PC-9 (cell line): ENCODE data around the gene CSH2. TPM values are rescaled to one million over a fixed set of nuclear protein-coding genes. Genes with fewer than 3 reads are reported as not detected.
"Not testable (repeated sequence)": the region's sequence is repeated elsewhere in the genome, so short reads cannot be mapped to it uniquely, and the experiment has no call there.

Experiments used
- BruUV-seq: library from RNA; stranded (reverse); fragments of 400-500 nt; replicated peaks from 2 replicates; lab custom pipeline; 2021; lab: Mats Ljungman, UMichigan
- CTCF ChIA-PET: fragments of 300-600 bp; sonication (Branson Sonifier 250); formaldehyde crosslinking; loops from one replicate; lab custom pipeline; 2022; ENCODE audit warnings: antibody characterized with exemption; lab: Charles Lee
- POLR2A ChIA-PET: fragments of 300-600 bp; sonication (Branson Sonifier 250); formaldehyde crosslinking; loops from one replicate; lab custom pipeline; 2022; ENCODE audit warnings: antibody characterized with exemption; ENCODE audit not compliant: unreplicated experiment; lab: Charles Lee
- DNase-seq, 2 experiments: peaks; one replicate each; pipeline versions ENCODE4 v3.0.0 to v3.0.0-alpha.2; 2015 to 2022; ENCODE audit warnings: mixed read lengths in 1 of 2
- H2AFZ ChIP-seq: fragments of 200-600 bp; sonication (generic); 2 replicates; pipeline ENCODE4 v1.8.1; 2017; ENCODE audit warnings: antibody characterized with exemption
- H3F3A ChIP-seq: fragments of 200-600 bp; sonication (generic); 2 replicates; pipeline ENCODE4 v1.8.1; 2017; ENCODE audit warnings: antibody characterized with exemption, mild to moderate bottlenecking, low read depth; ENCODE audit not compliant: insufficient read depth
- H3K27ac ChIP-seq: fragments of 200-600 bp; sonication (generic); 2 replicates; pipeline ENCODE4 v1.6.1; 2016; ENCODE audit warnings: mixed run types
- H3K27me3 ChIP-seq: fragments of 200-600 bp; sonication (generic); 2 replicates; pipeline ENCODE4 v1.6.1; 2016; ENCODE audit warnings: low read depth, mixed run types; ENCODE audit not compliant: insufficient read depth
- H3K36me3 ChIP-seq: fragments of 200-600 bp; sonication (generic); 2 replicates; pipeline ENCODE4 v1.6.1; 2016; ENCODE audit warnings: low read depth, mixed run types
- H3K4me1 ChIP-seq: fragments of 200-600 bp; sonication (generic); replicated peaks from 2 replicates; pipeline ENCODE4 v1.6.1; 2016; ENCODE audit warnings: mixed run types; ENCODE audit not compliant: insufficient read depth
- H3K4me2 ChIP-seq: fragments of 200-600 bp; sonication (generic); 2 replicates; pipeline ENCODE4 v1.6.1; 2017; ENCODE audit warnings: mixed run types
- H3K4me3 ChIP-seq: fragments of 200-600 bp; sonication (generic); 2 replicates; pipeline ENCODE4 v1.6.1; 2016; ENCODE audit warnings: mixed run types
- H3K79me2 ChIP-seq: fragments of 200-600 bp; sonication (generic); 2 replicates; pipeline ENCODE4 v1.6.1; 2017; ENCODE audit warnings: low read depth, mixed run types
- H3K9me2 ChIP-seq: fragments of 200-600 bp; sonication (generic); 2 replicates; pipeline ENCODE4 v1.8.1; 2017; ENCODE audit warnings: mild to moderate bottlenecking; ENCODE audit not compliant: insufficient read depth
- H3K9me3 ChIP-seq: fragments of 200-600 bp; sonication (generic); 2 replicates; pipeline ENCODE4 v1.8.1; 2016; ENCODE audit warnings: low read depth; ENCODE audit not compliant: insufficient read depth
- H4K20me1 ChIP-seq: fragments of 200-600 bp; sonication (generic); 2 replicates; pipeline ENCODE4 v1.8.1; 2017; ENCODE audit not compliant: insufficient read depth
- EZH2 ChIP-seq: fragments of 200-600 bp; sonication (generic); IDR thresholded peaks from 2 replicates; pipeline ENCODE4 v1.8.0; 2017; ENCODE audit warnings: antibody characterized with exemption, low read depth
- intact Hi-C: fragments of 100-400 bp; cut with micrococcal nuclease; formaldehyde crosslinking; loops from one replicate; pipeline ENCODE4 v1.10.0; 2022; ENCODE audit not compliant: unreplicated experiment
- total RNA-seq: library from RNA; stranded (reverse); gene quantifications from 2 replicates; pipeline ENCODE4 v1.2.3, GENCODE V29; 2021
- TF ChIP-seq, protein P1 (sequence below): fragments of 200-600 bp; sonication (generic); conservative IDR thresholded peaks from 2 replicates; pipeline ENCODE4 v1.6.1; 2017; ENCODE audit warnings: mixed run types, antibody characterized with exemption, mild to moderate bottlenecking, moderate library complexity

The CSH2 gene
- total RNA-seq, 1 experiment from 2014 or later: not detected

DNA sequence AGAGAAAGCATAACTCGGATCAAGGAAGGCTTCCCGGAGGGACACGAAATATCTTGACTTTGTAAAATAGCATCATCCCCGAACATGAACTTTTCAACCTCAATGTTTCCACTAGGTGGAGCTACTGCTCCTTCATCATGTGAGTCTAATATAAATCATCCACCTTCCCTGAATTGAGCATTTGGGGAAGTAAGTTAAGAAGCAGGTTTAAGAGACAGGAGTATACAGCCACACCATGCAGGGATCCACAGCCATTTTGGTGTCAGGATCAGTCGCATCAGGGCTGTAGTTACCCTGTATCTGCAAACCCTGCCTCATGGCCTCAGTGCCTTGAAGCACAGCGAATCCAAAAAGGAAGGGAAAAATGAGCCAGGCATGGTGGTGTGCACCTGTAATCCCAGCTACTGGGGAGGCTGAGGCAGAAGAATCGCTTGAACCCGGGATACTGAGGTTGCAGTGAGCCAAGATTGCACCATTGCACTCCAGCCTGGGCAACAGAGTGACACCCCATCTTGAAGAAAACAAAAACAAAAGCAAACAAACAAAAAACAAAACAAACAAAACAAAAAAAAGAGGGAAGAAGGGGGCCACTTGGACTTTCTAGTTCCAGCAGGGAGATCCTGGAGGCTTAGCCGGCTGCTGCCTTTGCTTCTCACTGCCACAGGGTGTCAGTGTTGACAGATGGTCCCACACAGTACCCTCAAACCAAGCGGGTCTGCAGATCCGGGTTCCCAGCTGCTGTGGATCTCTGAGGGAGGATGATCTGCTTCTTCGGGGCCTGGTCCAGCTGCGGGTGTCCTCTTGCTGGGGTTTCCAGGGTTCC is 15.8 kb upstream of the CSH2 start:
- DNase-seq: peak in 1 of 2 experiments; percentile 22

GRCh38 chr17:63885119-63885518 is 11.6 kb upstream of the CSH2 start:
- H2AFZ ChIP-seq, intact Hi-C loops, H3F3A ChIP-seq, H3K36me3 ChIP-seq, BruUV-seq, DNase-seq, H3K4me3 ChIP-seq, POLR2A ChIA-PET, H3K4me2 ChIP-seq, H3K27ac ChIP-seq, H3K9me2 ChIP-seq, H3K79me2 ChIP-seq, H3K27me3 ChIP-seq, H3K4me1 ChIP-seq, H3K9me3 ChIP-seq, H4K20me1 ChIP-seq, CTCF ChIA-PET: not testable (repeated sequence)

More for the DNA sequence above, 15.8 kb upstream of the CSH2 start:
- H2AFZ ChIP-seq, BruUV-seq, H3K79me2 ChIP-seq, H3K4me1 ChIP-seq, H3K4me3 ChIP-seq, H3K9me2 ChIP-seq, intact Hi-C loops, H3K9me3 ChIP-seq, H3K36me3 ChIP-seq, H4K20me1 ChIP-seq, H3K27ac ChIP-seq, H3K27me3 ChIP-seq, H3K4me2 ChIP-seq, H3F3A ChIP-seq: not testable (repeated sequence)
- CTCF ChIA-PET: interaction anchor here (0.6 to 1.9 kb wide), 3 partner anchors 13 to 131 kb away, joined by 3 to 7 read pairs (median 4); no protein-coding TSS in a partner anchor
- POLR2A ChIA-PET: interaction anchor here (0.6 to 0.7 kb wide), 2 partner anchors 462 to 538 kb away, joined by 4 to 8 read pairs; no protein-coding TSS in a partner anchor
- TF ChIP-seq, protein P1, sequence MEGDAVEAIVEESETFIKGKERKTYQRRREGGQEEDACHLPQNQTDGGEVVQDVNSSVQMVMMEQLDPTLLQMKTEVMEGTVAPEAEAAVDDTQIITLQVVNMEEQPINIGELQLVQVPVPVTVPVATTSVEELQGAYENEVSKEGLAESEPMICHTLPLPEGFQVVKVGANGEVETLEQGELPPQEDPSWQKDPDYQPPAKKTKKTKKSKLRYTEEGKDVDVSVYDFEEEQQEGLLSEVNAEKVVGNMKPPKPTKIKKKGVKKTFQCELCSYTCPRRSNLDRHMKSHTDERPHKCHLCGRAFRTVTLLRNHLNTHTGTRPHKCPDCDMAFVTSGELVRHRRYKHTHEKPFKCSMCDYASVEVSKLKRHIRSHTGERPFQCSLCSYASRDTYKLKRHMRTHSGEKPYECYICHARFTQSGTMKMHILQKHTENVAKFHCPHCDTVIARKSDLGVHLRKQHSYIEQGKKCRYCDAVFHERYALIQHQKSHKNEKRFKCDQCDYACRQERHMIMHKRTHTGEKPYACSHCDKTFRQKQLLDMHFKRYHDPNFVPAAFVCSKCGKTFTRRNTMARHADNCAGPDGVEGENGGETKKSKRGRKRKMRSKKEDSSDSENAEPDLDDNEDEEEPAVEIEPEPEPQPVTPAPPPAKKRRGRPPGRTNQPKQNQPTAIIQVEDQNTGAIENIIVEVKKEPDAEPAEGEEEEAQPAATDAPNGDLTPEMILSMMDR: peak; percentile 70

DNA sequence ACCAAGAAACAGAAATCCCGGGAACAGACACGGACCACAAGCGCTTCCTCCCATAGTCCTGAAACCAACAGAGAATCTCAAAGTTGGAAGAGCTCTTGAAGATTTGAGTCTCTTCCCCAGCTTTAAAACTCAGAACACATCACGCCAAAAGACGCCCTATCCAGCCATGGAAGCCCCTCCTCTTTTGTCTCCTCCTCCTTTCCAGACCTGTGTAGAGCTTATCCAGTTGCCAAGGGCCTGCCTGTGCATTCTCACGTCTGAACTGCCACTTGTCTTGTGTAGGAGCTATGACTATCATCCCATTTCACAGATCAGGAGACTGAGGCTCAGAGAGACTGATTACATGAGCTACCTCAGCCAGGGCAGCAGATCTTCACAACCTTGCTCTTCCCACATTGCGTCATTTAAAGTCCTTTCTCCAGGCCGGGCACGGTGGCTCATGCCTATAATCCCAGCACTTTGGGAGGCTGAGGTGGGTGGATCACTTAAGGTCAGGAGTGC is 9.2 kb upstream of the CSH2 start:
- DNase-seq, H3K4me3 ChIP-seq, H3K36me3 ChIP-seq, BruUV-seq, H3K79me2 ChIP-seq, H3K9me3 ChIP-seq, H2AFZ ChIP-seq, intact Hi-C loops, H3F3A ChIP-seq, H3K4me2 ChIP-seq, H4K20me1 ChIP-seq, H3K27me3 ChIP-seq, H3K4me1 ChIP-seq, POLR2A ChIA-PET, H3K9me2 ChIP-seq, H3K27ac ChIP-seq: not testable (repeated sequence)
- CTCF ChIA-PET: interaction anchor here (0.6 to 0.8 kb wide), 4 partner anchors 55 to 251 kb away, joined by 3 to 14 read pairs (median 5); no protein-coding TSS in a partner anchor

DNA sequence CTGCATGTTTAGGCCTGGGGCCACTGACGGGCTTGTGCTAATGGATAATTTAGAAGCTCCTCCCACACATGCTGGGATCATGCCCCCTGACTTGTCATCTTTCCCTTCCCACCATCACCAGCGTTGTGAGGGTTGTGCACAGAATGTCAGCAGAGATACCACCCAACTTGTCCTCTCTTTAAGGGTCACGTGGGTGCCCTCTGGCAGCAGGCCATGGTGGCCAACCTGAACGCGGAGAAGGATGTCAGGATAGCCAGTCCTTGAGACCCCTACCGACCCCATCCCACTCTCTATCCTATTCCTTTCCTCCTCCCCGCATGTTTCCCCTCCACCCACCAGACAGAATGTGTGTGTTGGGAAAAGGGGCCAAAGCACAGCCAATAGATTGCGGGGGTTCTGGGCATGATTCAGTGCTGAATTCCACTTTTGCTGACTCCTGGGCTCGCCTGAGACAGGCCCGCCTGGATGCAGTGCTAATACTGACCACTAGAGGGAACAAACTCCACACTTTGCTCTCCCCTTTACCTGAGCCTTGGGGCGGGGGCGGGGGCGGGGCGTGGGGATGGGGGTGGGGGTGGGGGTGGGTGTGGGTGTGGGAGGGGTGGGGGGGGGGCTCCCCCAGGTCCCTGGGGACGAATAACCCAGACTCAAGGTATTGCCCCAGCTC is 8.6 kb upstream of the CSH2 start, which contains the start of gene GH2:
Gene GH2, minus strand, starts transcription at position 10 of the 667 bp plus-strand sequence. CDS start 143 bp downstream, outside the sequence.
- H3K27ac ChIP-seq: no peak within 1 kb of the TSS
- intact Hi-C loops: no loop called here
- H3K4me1 ChIP-seq: no peaks in the 10 kb centered on the region
- H3K79me2 ChIP-seq: no peaks in the 10 kb centered on the region
- H3K9me2 ChIP-seq: no peaks in the 10 kb centered on the region
- no peaks in the 10 kb centered on the region for H4K20me1 ChIP-seq
- no TSS peak for BruUV-seq
- DNase-seq: peak; percentile 40 to 58
- TF ChIP-seq, protein P1: peak; percentile 77
- no peak for TF ChIP-seq EZH2
- no peak within 1 kb of the TSS for H3K4me2 ChIP-seq
- ChIA-PET POLR2A (no interaction called here), CTCF (interaction anchor here (0.6 kb wide), 2 partner anchors 55 to 1250 kb away, joined by 3 to 5 read pairs; no protein-coding TSS in a partner anchor)
- peaks cover 5% of the 10 kb centered on the region; the same call in 1 of the 2 replicates for H3K27me3 ChIP-seq
- no peaks in the 10 kb centered on the region for H3F3A ChIP-seq
- H3K4me3 ChIP-seq: no peak within 1 kb of the TSS
- H3K36me3 ChIP-seq: no peaks in the 10 kb centered on the region
- no peaks in the 10 kb centered on the region for H3K9me3 ChIP-seq
- no peak within 1 kb of the TSS for H2AFZ ChIP-seq

- H3K27me3 ChIP-seq, CTCF ChIA-PET, BruUV-seq, H3K4me3 ChIP-seq, H3K79me2 ChIP-seq, DNase-seq, H3K9me3 ChIP-seq, POLR2A ChIA-PET, intact Hi-C loops, H4K20me1 ChIP-seq, H3F3A ChIP-seq, H3K9me2 ChIP-seq, H3K4me2 ChIP-seq, H3K36me3 ChIP-seq, H3K4me1 ChIP-seq, H2AFZ ChIP-seq, H3K27ac ChIP-seq: not testable (repeated sequence)
Measured at GRCh38 chr17:63881337-63881736, 7.9 kb upstream of the CSH2 start.
